GM12878 (cell line): Measurements from ENCODE around the gene GPR31. TPM values are rescaled to one million over a fixed set of nuclear protein-coding genes. Genes with fewer than 3 reads are reported as not detected.
A peak's percentile ranks its signal among the peaks of the same experiment; 100 is the strongest.

Source experiments
- ATAC-seq: fragments of 200-7000 bp; cut with Tn5 transposase; 3 replicates; pipeline ENCODE4 v1.9.1; 2020; ENCODE audit warnings: mild to moderate bottlenecking, moderate library complexity
- BruUV-seq: library from RNA; stranded (reverse); fragments of 400-500 nt; replicated peaks from 2 replicates; lab custom pipeline; 2021; lab: Mats Ljungman, UMichigan
- CTCF ChIA-PET: fragments of 300-600 bp; sonication (Branson Sonifier 250); formaldehyde crosslinking; extraction: SDS; loops from one replicate; lab custom pipeline; 2021; ENCODE audit warnings: inconsistent platforms; lab: Yijun Ruan, JAX
- POLR2A ChIA-PET: fragments of 350-600 bp; formaldehyde crosslinking; extraction: SDS; loops from one replicate; lab custom pipeline; 2021; ENCODE audit warnings: inconsistent platforms; lab: Charles Lee
- RAD21 ChIA-PET: fragments of 300-600 bp; sonication (Branson Sonifier 250); formaldehyde crosslinking; loops from one replicate; lab custom pipeline; 2023; ENCODE audit warnings: antibody characterized with exemption; ENCODE audit not compliant: unreplicated experiment; lab: Charles Lee
- SMC1A ChIA-PET: fragments of 300-600 bp; sonication (Branson Sonifier 250); formaldehyde crosslinking; loops from one replicate; lab custom pipeline; 2023; ENCODE audit not compliant: unreplicated experiment, uncharacterized antibody; lab: Charles Lee
- DNase-seq: peaks from one replicate; pipeline ENCODE4 v3.0.0-alpha.2; 2011; ENCODE audit warnings: low read depth, low spot score
- FAIRE-seq: peaks from 3 replicates; lab custom pipeline; 2011; peaks lifted over from hg19 to GRCh38; lab: Jason Lieb, UNC
- H2AFZ ChIP-seq: 2 replicates; pipeline ENCODE4 v1.6.0; 2011; ENCODE audit warnings: low read depth, low read length, control low read depth; ENCODE audit not compliant: control insufficient read depth
- H3K27ac ChIP-seq: 2 replicates; pipeline ENCODE4 v1.5.1; 2011; ENCODE audit warnings: control low read depth; ENCODE audit not compliant: control insufficient read depth, insufficient read depth
- H3K27me3 ChIP-seq, 2 experiments: replicated peaks in 1 of 2; 2 replicates each; pipeline versions ENCODE4 v1.6.0 to v1.6.1; 2011; ENCODE audit warnings: low read length in 1 of 2; ENCODE audit not compliant: control insufficient read depth in 2 of 2, insufficient read depth in 2 of 2
- H3K36me3 ChIP-seq, 2 experiments: 2 replicates each; pipeline ENCODE4 v1.5.1; 2011; ENCODE audit warnings: low read length in 1 of 2; ENCODE audit not compliant: control insufficient read depth in 2 of 2, insufficient read depth in 2 of 2
- H3K4me1 ChIP-seq: 2 replicates; pipeline ENCODE4 v1.6.1; 2011; ENCODE audit warnings: mild to moderate bottlenecking, low read length, moderate library complexity, mixed read lengths; ENCODE audit not compliant: control insufficient read depth, insufficient read depth
- H3K4me2 ChIP-seq: 2 replicates; pipeline ENCODE4 v1.6.0; 2011; ENCODE audit warnings: control low read depth; ENCODE audit not compliant: control insufficient read depth, insufficient read depth
- H3K4me3 ChIP-seq: fragments of 200-600 bp; sonication (generic); 2 replicates; pipeline ENCODE4 v1.5.1; 2016
- H3K79me2 ChIP-seq: 2 replicates; pipeline ENCODE4 v1.6.0; 2011; ENCODE audit warnings: low read length; ENCODE audit not compliant: control insufficient read depth, insufficient read depth
- H3K9ac ChIP-seq: 2 replicates; pipeline ENCODE4 v1.8.0; 2011; ENCODE audit warnings: low read length, control low read depth, mixed read lengths; ENCODE audit not compliant: control insufficient read depth, insufficient read depth
- H3K9me3 ChIP-seq: replicated peaks from 3 replicates; pipeline ENCODE4 v1.5.1; 2011; ENCODE audit warnings: mild to moderate bottlenecking, low read length; ENCODE audit not compliant: control insufficient read depth, insufficient read depth
- H4K20me1 ChIP-seq: 2 replicates; pipeline ENCODE4 v1.6.0; 2011; ENCODE audit not compliant: control insufficient read depth, insufficient read depth
- IKZF2 ChIP-seq, 2 experiments: fragments of 450-650 bp; IDR thresholded peaks; 2 replicates each; pipeline ENCODE4 v1.6.1; 2017; ENCODE audit warnings: mild to moderate bottlenecking in 2 of 2, moderate library complexity in 2 of 2
- RAD51 ChIP-seq: fragments of 450-650 bp; IDR thresholded peaks from 2 replicates; pipeline ENCODE4 v1.6.1; 2016; ENCODE audit warnings: moderate library complexity, mild to moderate bottlenecking, inconsistent platforms
- WGBS: methylation state at CpG from one replicate; pipeline ENCODE4 v1.1.6; 2016; ENCODE audit warnings: low lambda C conversion rate; ENCODE audit not compliant: insufficient replicate concordance, insufficient coverage; ENCODE audit errors: missing lambda C conversion rate; 5-methylcytosine and 5-hydroxymethylcytosine counted together
- in situ Hi-C: fragments of 300-500 bp; cut with MboI; formaldehyde crosslinking; loops from 9 replicates; pipeline ENCODE4 v1.14.3; 2018; ENCODE audit warnings: mixed read lengths
- intact Hi-C: fragments of 100-400 bp; cut with micrococcal nuclease; formaldehyde crosslinking; loops from one replicate; pipeline ENCODE4 v1.14.2; 2022; ENCODE audit not compliant: unreplicated experiment
- polyA plus RNA-seq, 11 experiments: library from polyadenylated mRNA; depleted of rRNA in 4 of 11; unstranded in 6 of 11; stranded (reverse) in 5 of 11; fragments of >200 nt; fragmentation: Nextera tagmentation in 4 of 11; fragmentation: Illumina TruSeq in 1 of 11; extraction: Ambion mirVana in 4 of 11; extraction: Trizol in 1 of 11; gene quantifications; 1 replicate in 1 of 11; 2 replicates in 10 of 11; pipeline versions ENCODE4 v1.2.1 to v1.2.3, GENCODE V29; 2011 to 2016; ENCODE audit warnings: inconsistent platforms in 2 of 11, missing spikeins in 2 of 11, low read depth in 1 of 11
- total RNA-seq, 4 experiments: library from RNA; depleted of rRNA in 3 of 4; stranded (reverse); fragments of >200 nt in 3 of 4; fragmentation: Illumina TruSeq in 1 of 4; extraction: Trizol in 1 of 4; gene quantifications; 2 replicates each; pipeline versions ENCODE4 v1.2.1 to v1.2.3, GENCODE V29; 2013 to 2021
- TF ChIP-seq, protein P1 (sequence below): fragments of 450-650 bp; IDR thresholded peaks from 2 replicates; pipeline ENCODE4 v1.6.1; 2014; ENCODE audit warnings: mild to moderate bottlenecking
- TF ChIP-seq, protein P2 (sequence below): fragments of 450-650 bp; IDR thresholded peaks from 2 replicates; pipeline ENCODE4 v1.6.1; 2016; ENCODE audit warnings: mild to moderate bottlenecking

Gene GPR31
- total and polyA plus RNA-seq, 10 of the 15 experiments (the other 5 are each of a cell fraction or from before 2014, with no cell fraction given) = not detected

DNA sequence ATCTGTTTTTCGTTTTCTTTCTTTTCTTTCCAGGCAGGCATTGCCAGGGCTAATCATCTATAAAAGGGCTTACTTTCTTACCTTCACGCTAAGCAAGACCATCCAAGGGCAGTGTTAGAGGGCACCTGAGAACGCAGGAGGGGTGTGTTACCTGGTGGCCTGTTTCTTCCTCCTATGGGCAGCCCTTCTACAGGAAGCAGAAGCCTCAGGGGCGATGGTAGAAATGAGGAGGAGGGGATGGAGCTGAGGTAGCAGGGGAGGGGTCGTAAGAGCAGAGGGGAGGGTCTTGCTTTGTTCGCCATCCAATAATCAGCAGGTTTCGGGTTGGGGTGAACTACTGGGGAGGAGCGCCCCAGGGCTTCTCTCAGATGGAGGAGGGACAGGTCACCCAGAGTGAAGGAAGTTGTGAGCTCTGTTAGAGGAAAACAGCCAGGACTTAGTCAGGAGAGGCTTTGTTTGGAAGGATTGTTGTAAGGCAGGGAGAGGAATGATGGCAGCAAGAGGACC, 36.4 kb downstream of the GPR31 start (continued):
- TF ChIP-seq, protein P1, sequence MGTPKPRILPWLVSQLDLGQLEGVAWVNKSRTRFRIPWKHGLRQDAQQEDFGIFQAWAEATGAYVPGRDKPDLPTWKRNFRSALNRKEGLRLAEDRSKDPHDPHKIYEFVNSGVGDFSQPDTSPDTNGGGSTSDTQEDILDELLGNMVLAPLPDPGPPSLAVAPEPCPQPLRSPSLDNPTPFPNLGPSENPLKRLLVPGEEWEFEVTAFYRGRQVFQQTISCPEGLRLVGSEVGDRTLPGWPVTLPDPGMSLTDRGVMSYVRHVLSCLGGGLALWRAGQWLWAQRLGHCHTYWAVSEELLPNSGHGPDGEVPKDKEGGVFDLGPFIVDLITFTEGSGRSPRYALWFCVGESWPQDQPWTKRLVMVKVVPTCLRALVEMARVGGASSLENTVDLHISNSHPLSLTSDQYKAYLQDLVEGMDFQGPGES = no peak

DNA sequence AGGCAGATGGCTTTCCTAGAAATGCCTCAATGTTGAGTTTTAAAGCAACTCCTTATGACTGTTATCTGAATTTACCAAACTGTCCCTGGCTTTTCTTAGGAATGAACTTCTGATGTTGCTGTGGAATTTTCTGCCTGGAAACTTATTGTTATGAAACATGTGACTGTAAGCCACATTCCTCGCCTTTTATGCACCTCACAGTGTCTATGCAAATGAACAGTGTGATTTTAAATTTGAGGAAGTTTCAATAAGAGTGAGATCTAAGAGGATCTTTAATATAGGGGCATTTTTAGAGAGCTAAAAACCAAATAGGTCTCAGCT, 37.2 kb downstream of the GPR31 start:
- SMC1A ChIA-PET = interaction anchor here (0.8 to 21.7 kb wide), 11 partner anchors 9 to 131 kb away, joined by 3 to 542 read pairs (median 4); partner anchors contain the start of gene CEP43
- intact Hi-C loops (loop anchor here (5.0 to 10.0 kb wide), 2 partner anchors 123 to 166 kb away; partner anchors contain the start of genes CEP43 and RNASET2), in situ Hi-C loops (no loop called here)
- WGBS = 0% methylated on average over 1 of the region's 1 CpG
- Histone ChIP-seq H2AFZ (no peak overlapping the region), H3K27ac (peak overlapping the region; percentile 66; the same call in 1 of the 2 replicates), H3K36me3 (no peaks in the 10 kb centered on the region), H3K27me3 (no peaks in the 10 kb centered on the region), H3K9ac (no peak overlapping the region), H3K9me3 (no peaks in the 10 kb centered on the region; the same call in 2 of the 3 replicates), H3K79me2 (peaks cover 7% of the 10 kb centered on the region; the same call in 1 of the 2 replicates), H3K4me3 (0 out of 2 replicates have a peak overlapping the region, but pooled peaks have one; percentile 60), H4K20me1 (no peaks in the 10 kb centered on the region), H3K4me1 (peaks cover 65% of the 10 kb centered on the region), H3K4me2 (peak overlapping the region; percentile 81; the same call in 1 of the 2 replicates)
- ATAC-seq (no peak), FAIRE-seq (no peak), DNase-seq (no peak)
- BruUV-seq = no TSS peak
- RAD21 ChIA-PET = interaction anchor here (1.0 to 8.3 kb wide), 7 partner anchors 10 to 123 kb away, joined by 3 to 231 read pairs (median 21); partner anchors contain the start of gene CEP43
- POLR2A ChIA-PET = interaction anchor here (1.7 to 14.7 kb wide), 5 partner anchors 9 to 31 kb away, joined by 4 to 279 read pairs (median 22); no protein-coding TSS in a partner anchor
- TF ChIP-seq RAD51 (peak; percentile 61), IKZF2 (IDR thresholded peaks at IDR 0.05) (peak in 1 of 2 experiments; percentile 36; a peak in 2 of 4 replicates)
- TF ChIP-seq, protein P2, sequence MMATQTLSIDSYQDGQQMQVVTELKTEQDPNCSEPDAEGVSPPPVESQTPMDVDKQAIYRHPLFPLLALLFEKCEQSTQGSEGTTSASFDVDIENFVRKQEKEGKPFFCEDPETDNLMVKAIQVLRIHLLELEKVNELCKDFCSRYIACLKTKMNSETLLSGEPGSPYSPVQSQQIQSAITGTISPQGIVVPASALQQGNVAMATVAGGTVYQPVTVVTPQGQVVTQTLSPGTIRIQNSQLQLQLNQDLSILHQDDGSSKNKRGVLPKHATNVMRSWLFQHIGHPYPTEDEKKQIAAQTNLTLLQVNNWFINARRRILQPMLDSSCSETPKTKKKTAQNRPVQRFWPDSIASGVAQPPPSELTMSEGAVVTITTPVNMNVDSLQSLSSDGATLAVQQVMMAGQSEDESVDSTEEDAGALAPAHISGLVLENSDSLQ = no peak
- CTCF ChIA-PET = interaction anchor here (0.7 to 8.1 kb wide), 9 partner anchors 10 to 332 kb away, joined by 3 to 129 read pairs (median 13); partner anchors contain the start of gene CEP43
